NCI-H1417 treated with DMSO at 0.1 percent for 48 hours (cell line): ENCODE results near the gene KCNN4.
"Not testable (repeated sequence)": the region's sequence is repeated elsewhere in the genome, so short reads cannot be mapped to it uniquely, and the experiment has no call there.

ENCODE experiments used
- DNase-seq: peaks from one replicate; lab custom pipeline; 2025; lab: John Stamatoyannopoulos, UW

KCNN4 gene

GRCh38 chr19:43774103-43774939 lies 6.5 kb downstream of the KCNN4 start:
- DNase-seq, result no peak

GRCh38 chr19:43773725-43774102 lies 7.1 kb downstream of the KCNN4 start:
- DNase-seq, result no peak

GRCh38 chr19:43769256-43769655 lies 11.5 kb downstream of the KCNN4 start:
- no peak for DNase-seq

- DNase-seq, result no peak
Measured at GRCh38 chr19:43768273-43769050, 12.3 kb downstream of the KCNN4 start.

GRCh38 chr19:43767818-43768217 lies 13.0 kb downstream of the KCNN4 start:
- DNase-seq, result no peak

GRCh38 chr19:43767316-43767715 lies 13.5 kb downstream of the KCNN4 start:
- no peak for DNase-seq

- no peak for DNase-seq
Measured at GRCh38 chr19:43766755-43767043, 14.1 kb downstream of the KCNN4 start.

GRCh38 chr19:43765109-43765876 lies 15.5 kb downstream of the KCNN4 start:
- DNase-seq, result no peak

GRCh38 chr19:43764684-43765083 lies 16.1 kb downstream of the KCNN4 start:
- not testable (repeated sequence) for DNase-seq

GRCh38 chr19:43763473-43763939 lies 17.3 kb downstream of the KCNN4 start:
- no peak for DNase-seq

- no peak for DNase-seq
Measured at GRCh38 chr19:43762814-43763213, 18.0 kb downstream of the KCNN4 start.

GRCh38 chr19:43760941-43761340 lies 19.8 kb downstream of the KCNN4 start:
- no peak for DNase-seq

GRCh38 chr19:43759515-43759914 lies 21.3 kb downstream of the KCNN4 start:
- no peak for DNase-seq

- DNase-seq, result peak; percentile 19
Measured at GRCh38 chr19:43755256-43755801, 25.4 kb downstream of the KCNN4 start.

GRCh38 chr19:43754503-43755255 lies 26.1 kb downstream of the KCNN4 start, which contains the start of gene SMG9:
Gene SMG9, minus strand, starts transcription at chr19:43754962. Its CDS starts 4,221 bp downstream, at chr19:43750741.
- DNase-seq, result peak; percentile 82

- no peak for DNase-seq
Measured at GRCh38 chr19:43754253-43754502, 26.6 kb downstream of the KCNN4 start.

- no peak for DNase-seq
Measured at GRCh38 chr19:43752287-43752875, 28.4 kb downstream of the KCNN4 start.

GRCh38 chr19:43751466-43752220 lies 29.1 kb downstream of the KCNN4 start:
- no peak for DNase-seq

GRCh38 chr19:43749898-43750297 lies 30.9 kb downstream of the KCNN4 start:
- no peak for DNase-seq

GRCh38 chr19:43749152-43749551 lies 31.6 kb downstream of the KCNN4 start:
- DNase-seq, result no peak

- no peak for DNase-seq
Measured at GRCh38 chr19:43748685-43749084, 32.1 kb downstream of the KCNN4 start.
